ENCODE data around the gene SLC2A1.

Gene SLC2A1

GRCh38 chr1:42946120-42946898 is 12.4 kb downstream of the SLC2A1 start:
- Mint-ChIP-seq H3K4me3 (peak overlapping the region; percentile 3 to 46), H3K27me3 (no peaks in the 10 kb centered on the region), H3K27ac (peak overlapping the region; percentile 90), H3K4me1 (peaks cover 73 to 100% of the 10 kb centered on the region in 2 donors), H3K9me3 (no peaks in the 10 kb centered on the region), H3K36me3 (peaks cover 35 to 60% of the 10 kb centered on the region in 2 donors)
- ATAC-seq (replicated peaks) (no peak), DNase-seq (no peak)

- Mint-ChIP-seq H3K4me1 (peaks cover 75 to 99% of the 10 kb centered on the region in 2 donors), H3K27me3 (no peaks in the 10 kb centered on the region), H3K27ac (peak overlapping the region; percentile 94), H3K36me3 (peaks cover 39 to 62% of the 10 kb centered on the region in 2 donors), H3K4me3 (peak overlapping the region; percentile 64 to 73), H3K9me3 (no peaks in the 10 kb centered on the region)
- DNase-seq (no peak), ATAC-seq (replicated peaks) (no peak)
These were observed 13.5 kb downstream of the SLC2A1 start for GRCh38 chr1:42945164-42945563.

- Mint-ChIP-seq H3K36me3 (peaks cover 40 to 60% of the 10 kb centered on the region in 2 donors), H3K4me3 (peak overlapping the region; percentile 64 to 73), H3K27ac (peak overlapping the region; percentile 94), H3K9me3 (no peaks in the 10 kb centered on the region), H3K27me3 (no peaks in the 10 kb centered on the region), H3K4me1 (peaks cover 74 to 99% of the 10 kb centered on the region in 2 donors)
- DNase-seq (no peak), ATAC-seq (replicated peaks) (peak; percentile 67 to 81)
These were observed 14.3 kb downstream of the SLC2A1 start for GRCh38 chr1:42944246-42944928.

DNA sequence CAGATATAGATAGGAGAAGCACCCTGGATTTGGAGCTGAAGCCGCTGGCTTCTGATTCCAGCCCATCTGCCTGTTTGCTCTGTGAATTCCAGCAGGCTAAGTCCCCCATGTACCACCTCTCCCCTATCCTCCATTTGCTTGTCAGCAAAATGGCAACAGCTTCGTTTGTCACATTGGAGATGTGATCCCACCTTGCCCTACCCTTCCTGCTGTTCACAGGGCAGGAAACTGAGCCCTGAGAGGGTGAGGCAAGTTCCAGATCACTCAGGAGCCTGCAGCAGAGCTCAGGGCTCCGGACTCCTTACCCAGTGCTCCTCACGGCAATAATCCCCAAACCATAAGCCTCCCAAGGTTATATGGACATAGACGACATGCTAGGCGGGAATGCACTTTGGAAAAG is 14.9 kb downstream of the SLC2A1 start:
- Mint-ChIP-seq H3K36me3 (peaks cover 44 to 63% of the 10 kb centered on the region in 2 donors), H3K27ac (peak overlapping the region; percentile 94), H3K27me3 (no peaks in the 10 kb centered on the region), H3K9me3 (no peaks in the 10 kb centered on the region), H3K4me3 (peak overlapping the region; percentile 64 to 73), H3K4me1 (peaks cover 77 to 99% of the 10 kb centered on the region in 2 donors)
- ATAC-seq (replicated peaks): no peak
- no peak for DNase-seq

GRCh38 chr1:42943166-42943565 is 15.5 kb downstream of the SLC2A1 start:
- Mint-ChIP-seq H3K4me3 (no peak overlapping the region), H3K36me3 (peaks cover 48 to 67% of the 10 kb centered on the region in 2 donors), H3K27me3 (no peaks in the 10 kb centered on the region), H3K4me1 (peaks cover 83 to 99% of the 10 kb centered on the region in 2 donors), H3K9me3 (no peaks in the 10 kb centered on the region), H3K27ac (peak overlapping the region; percentile 94)
- no peak for DNase-seq
- ATAC-seq (replicated peaks): no peak

DNA sequence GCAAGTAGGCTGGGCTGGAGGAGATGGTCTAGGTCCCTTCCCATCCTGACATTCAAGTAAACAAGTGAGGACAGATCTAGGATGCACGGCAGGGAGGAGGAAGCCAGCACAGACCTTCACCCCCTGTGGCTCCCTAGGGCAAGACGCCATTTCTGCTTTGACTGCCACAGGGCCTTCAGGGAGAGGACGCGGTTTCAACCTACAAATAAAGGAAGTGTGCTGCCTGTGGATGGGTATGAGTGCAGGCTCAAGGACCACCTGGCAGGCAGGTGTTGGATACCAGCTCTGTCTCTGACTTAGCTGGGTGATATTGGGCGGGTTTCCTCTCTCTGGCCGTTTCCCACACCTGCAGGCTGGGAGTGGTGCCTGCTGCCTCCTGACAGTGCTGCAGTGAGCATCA is 16.2 kb downstream of the SLC2A1 start:
- Mint-ChIP-seq H3K9me3 (no peaks in the 10 kb centered on the region), H3K36me3 (peaks cover 53 to 70% of the 10 kb centered on the region in 2 donors), H3K27ac (peak overlapping the region; percentile 56), H3K4me1 (peaks cover 83 to 99% of the 10 kb centered on the region in 2 donors), H3K27me3 (no peaks in the 10 kb centered on the region), H3K4me3 (peak overlapping the region; percentile 32 to 59)
- DNase-seq (no peak), ATAC-seq (replicated peaks) (peak; percentile 58 to 59)

- Mint-ChIP-seq H3K27me3 (no peaks in the 10 kb centered on the region), H3K4me3 (peak overlapping the region in 1 of 2 donors; percentile 32), H3K36me3 (peaks cover 58 to 74% of the 10 kb centered on the region in 2 donors), H3K9me3 (no peaks in the 10 kb centered on the region), H3K27ac (peak overlapping the region; percentile 56), H3K4me1 (peaks cover 83 to 99% of the 10 kb centered on the region in 2 donors)
- no peak for DNase-seq
- no peak for ATAC-seq (replicated peaks)
These were observed 16.9 kb downstream of the SLC2A1 start for GRCh38 chr1:42941640-42942330.

GRCh38 chr1:42940851-42941639 is 17.6 kb downstream of the SLC2A1 start:
- Mint-ChIP-seq H3K27me3 (no peaks in the 10 kb centered on the region), H3K4me1 (peaks cover 83 to 99% of the 10 kb centered on the region in 2 donors), H3K9me3 (no peaks in the 10 kb centered on the region), H3K36me3 (peaks cover 60 to 77% of the 10 kb centered on the region in 2 donors), H3K4me3 (peak overlapping the region in 1 of 2 donors; percentile 1), H3K27ac (peak overlapping the region; percentile 56)
- no peak for ATAC-seq (replicated peaks)
- DNase-seq: no peak

GRCh38 chr1:42938645-42939615 is 19.7 kb downstream of the SLC2A1 start:
- Mint-ChIP-seq H3K4me1 (peaks cover 88 to 99% of the 10 kb centered on the region in 2 donors), H3K9me3 (no peaks in the 10 kb centered on the region), H3K27ac (peak overlapping the region; percentile 96), H3K4me3 (peak overlapping the region; percentile 1 to 61), H3K36me3 (peaks cover 70 to 84% of the 10 kb centered on the region in 2 donors), H3K27me3 (no peaks in the 10 kb centered on the region)
- DNase-seq: no peak
- ATAC-seq (replicated peaks): no peak

- Mint-ChIP-seq H3K9me3 (no peaks in the 10 kb centered on the region), H3K27me3 (no peaks in the 10 kb centered on the region), H3K4me3 (peak overlapping the region; percentile 40 to 63), H3K27ac (peak overlapping the region; percentile 96), H3K36me3 (peaks cover 72 to 83% of the 10 kb centered on the region in 2 donors), H3K4me1 (peaks cover 88 to 99% of the 10 kb centered on the region in 2 donors)
- ATAC-seq (replicated peaks): peak; percentile 55 to 56
- no peak for DNase-seq
These were observed 20.6 kb downstream of the SLC2A1 start for GRCh38 chr1:42937836-42938644.

GRCh38 chr1:42937141-42937696 is 21.4 kb downstream of the SLC2A1 start:
- no peak for DNase-seq
- Mint-ChIP-seq H3K27ac (peak overlapping the region; percentile 96), H3K36me3 (peaks cover 69 to 80% of the 10 kb centered on the region in 2 donors), H3K27me3 (no peaks in the 10 kb centered on the region), H3K4me3 (peak overlapping the region in 1 of 2 donors; percentile 50), H3K4me1 (peaks cover 88 to 99% of the 10 kb centered on the region in 2 donors), H3K9me3 (no peaks in the 10 kb centered on the region)
- ATAC-seq (replicated peaks): no peak

Data from stimulated activated naive B cell treated with anti-CD40 and anti-IgM and Interleukin-4, amounts not matched to agents 10 μg/mL and 1 μg/mL and 100 μg/mL, for 72 hours (primary cell).